Fibroblast of the aortic adventitia (primary cell): ENCODE results near the gene FAM221B. TPM values are rescaled to one million over a fixed set of nuclear protein-coding genes. Genes with fewer than 3 reads are reported as not detected.
A peak's percentile ranks its signal among the peaks of the same experiment; 100 is the strongest.

Source experiments
- DNase-seq: peaks from one replicate; pipeline ENCODE4 v3.0.0-alpha.2; 2010; ENCODE audit warnings: low read depth
- H3K4me3 ChIP-seq: 2 replicates; pipeline ENCODE4 v1.5.1; 2011; ENCODE audit warnings: low read depth, mild to moderate bottlenecking, control low read depth, low read length, moderate library complexity
- total RNA-seq: library from RNA; depleted of rRNA; stranded (reverse); fragments of >200 nt; gene quantifications from 2 replicates; pipeline ENCODE4 v1.2.3, GENCODE V29; 2012; ENCODE audit warnings: low replicate concordance
- TF ChIP-seq, protein P1 (sequence below): IDR thresholded peaks from 2 replicates; pipeline ENCODE4 v1.5.1; 2011; ENCODE audit warnings: mild to moderate bottlenecking, low read length, control low read depth, inconsistent platforms; ENCODE audit not compliant: insufficient read depth

The FAM221B gene
- total RNA-seq, 1 donor = not detected

DNA sequence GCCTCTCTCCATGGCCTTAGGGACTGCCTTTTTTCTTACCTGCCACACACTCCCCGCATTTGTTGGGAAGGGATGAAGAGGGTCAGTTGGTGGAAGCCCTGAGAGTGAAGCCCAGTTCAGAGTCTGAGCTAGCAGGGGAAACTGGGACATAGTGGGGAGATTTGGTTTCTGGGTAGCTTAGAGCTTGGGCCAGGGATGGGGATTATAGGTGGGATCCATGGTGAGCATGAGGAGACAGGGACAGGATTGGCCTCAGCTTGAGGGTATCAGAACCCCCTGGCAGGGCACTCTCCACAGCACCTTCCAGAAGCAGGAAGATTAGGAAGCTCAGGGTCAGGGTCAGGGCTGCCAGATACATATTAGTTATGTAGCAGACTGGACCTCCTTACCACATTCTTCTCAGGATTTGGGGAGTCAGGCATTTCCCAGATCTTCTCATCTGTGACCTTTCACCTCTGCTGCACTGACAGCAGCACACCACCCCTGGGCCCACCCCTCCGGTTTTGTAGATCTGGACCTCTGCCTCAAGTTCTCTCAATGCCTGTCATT is 23.8 kb upstream of the FAM221B start:
- no peak overlapping the region for H3K4me3 ChIP-seq
- TF ChIP-seq, protein P1, sequence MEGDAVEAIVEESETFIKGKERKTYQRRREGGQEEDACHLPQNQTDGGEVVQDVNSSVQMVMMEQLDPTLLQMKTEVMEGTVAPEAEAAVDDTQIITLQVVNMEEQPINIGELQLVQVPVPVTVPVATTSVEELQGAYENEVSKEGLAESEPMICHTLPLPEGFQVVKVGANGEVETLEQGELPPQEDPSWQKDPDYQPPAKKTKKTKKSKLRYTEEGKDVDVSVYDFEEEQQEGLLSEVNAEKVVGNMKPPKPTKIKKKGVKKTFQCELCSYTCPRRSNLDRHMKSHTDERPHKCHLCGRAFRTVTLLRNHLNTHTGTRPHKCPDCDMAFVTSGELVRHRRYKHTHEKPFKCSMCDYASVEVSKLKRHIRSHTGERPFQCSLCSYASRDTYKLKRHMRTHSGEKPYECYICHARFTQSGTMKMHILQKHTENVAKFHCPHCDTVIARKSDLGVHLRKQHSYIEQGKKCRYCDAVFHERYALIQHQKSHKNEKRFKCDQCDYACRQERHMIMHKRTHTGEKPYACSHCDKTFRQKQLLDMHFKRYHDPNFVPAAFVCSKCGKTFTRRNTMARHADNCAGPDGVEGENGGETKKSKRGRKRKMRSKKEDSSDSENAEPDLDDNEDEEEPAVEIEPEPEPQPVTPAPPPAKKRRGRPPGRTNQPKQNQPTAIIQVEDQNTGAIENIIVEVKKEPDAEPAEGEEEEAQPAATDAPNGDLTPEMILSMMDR = no peak
- DNase-seq = no peak

DNA sequence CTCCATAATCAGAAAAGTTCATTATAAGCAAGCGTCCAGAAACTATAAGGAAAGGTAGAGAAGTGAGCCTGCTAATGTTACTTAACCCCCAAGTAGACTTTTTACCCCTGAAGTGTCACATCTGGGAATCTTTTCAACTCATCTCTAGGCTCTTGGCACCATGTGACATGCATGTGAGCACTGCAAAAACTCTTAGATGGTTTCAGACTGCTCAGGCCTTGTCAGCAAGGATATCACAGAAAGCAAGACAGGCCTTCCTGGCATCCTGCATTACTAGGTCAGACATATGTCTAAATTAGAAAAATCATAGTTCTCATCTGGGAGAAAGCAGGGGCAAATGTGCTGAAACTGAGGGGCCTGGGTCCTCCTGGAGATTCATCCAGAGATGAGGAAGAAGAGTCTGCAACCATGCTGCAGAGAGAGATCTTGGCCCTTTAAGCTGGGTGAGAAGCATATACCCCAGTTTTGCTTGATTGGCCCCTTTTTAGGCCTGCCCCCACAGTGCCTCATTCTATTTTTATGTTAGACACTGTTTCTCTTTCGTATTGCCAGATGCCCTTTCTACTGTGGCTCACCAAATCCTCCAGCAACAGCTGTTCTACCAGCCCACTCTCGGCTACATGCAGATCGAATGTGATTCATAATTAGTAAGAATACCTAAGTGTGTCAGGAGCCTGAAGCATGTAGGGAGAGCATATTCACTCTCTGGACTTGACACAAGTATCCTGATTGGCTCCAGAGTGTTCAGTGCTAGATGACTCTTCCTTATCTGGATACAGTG is 19.4 kb upstream of the FAM221B start:
- TF ChIP-seq, protein P1 = no peak
- H3K4me3 ChIP-seq = no peak overlapping the region
- DNase-seq = peak; percentile 78

DNA sequence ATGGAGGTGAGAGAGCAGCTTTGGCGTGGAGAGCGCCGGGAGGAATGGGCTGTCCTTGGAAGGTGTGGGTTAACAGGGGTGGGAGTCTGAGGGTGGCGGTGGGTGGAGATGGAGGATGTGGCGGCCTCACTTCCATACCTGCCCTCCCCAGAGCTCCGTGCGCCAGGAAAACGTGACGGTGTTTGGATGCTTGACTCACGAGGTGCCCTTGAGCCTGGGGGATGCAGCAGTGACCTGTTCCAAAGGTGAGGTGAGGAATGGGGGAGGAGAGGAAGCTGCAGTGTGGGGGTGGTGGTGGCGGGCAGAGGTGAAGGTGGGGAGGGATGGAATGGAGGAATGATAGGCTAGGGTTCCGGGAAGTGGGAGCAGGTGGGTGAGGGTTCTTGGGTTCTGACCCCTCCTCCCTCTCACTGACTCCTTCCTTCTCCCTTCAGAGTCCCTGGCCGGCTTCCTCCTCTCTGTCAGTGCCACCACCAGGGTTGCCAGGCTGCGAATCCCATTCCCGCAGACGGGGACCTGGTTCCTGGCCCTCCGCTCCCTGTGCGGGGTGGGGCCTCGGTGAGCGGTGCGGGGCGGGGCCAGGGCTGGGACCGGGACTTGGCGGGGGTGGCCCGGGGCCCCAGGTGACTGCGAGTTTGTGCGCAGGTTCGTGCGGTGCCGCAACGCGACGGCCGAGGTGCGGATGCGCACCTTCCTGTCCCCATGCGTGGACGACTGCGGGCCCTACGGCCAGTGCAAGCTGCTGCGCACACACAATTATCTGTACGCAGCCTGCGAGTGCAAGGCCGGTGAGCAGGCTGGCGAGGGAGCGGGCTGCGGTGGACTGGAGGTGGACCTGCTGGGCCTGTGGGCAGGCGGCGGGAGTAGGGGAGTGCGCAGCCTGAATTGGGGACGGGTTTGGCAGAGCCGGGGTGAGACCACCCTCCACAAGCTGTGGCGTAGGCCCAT is 17.6 kb upstream of the FAM221B start:
- no peak overlapping the region for H3K4me3 ChIP-seq
- no peak for DNase-seq
- TF ChIP-seq, protein P1 = no peak

DNA sequence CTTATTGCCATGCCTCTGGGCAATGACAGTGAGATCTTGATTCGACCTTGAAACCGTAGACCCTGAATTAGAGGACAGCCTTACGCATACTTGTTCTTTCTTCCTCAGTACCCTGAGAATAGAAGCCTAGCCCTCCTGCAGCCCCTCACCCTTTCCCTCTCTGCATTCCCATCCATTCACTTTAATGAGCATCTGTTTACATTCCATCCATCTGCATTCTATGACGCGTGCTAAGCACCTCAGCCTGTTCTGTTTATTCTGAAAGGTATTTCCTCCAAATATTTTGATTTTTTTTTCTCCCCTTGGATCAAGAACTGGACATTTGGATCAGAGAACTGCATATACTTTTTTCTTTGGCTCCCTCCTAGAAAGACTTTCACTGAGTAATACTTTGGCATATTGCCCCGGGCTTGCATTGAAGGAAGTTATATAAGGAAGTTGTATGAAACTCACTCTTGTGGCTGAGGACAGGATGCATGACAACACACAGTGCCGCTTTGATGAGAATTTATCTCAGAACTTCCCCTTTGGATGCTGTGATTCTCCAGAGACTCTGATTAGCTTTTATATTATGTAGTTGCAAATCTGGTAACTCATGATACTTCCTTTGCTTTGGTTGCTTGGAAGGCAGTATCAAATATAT is 16.2 kb upstream of the FAM221B start:
- no peak overlapping the region for H3K4me3 ChIP-seq
- DNase-seq = peak; percentile 98
- TF ChIP-seq, protein P1 = no peak

DNA sequence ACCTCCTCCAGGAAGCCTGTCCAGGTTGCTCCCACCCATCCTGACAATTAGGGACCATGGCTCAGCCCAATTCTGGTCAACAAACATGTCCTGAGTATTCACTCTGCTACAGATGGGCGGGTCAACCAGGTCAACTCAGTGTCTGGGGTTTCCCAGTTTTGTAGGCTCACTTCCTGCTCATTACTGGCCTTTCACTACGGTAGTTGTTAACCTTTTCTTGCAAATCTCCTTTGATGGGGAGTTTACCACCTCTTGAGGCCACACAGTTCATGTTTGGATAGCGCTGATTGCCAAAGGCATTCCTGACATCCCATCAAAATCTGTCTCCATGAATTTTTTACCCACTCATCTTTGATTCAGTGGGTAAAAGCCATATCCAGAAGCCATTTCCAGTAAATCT is 14.3 kb upstream of the FAM221B start:
- TF ChIP-seq, protein P1 = no peak
- no peak overlapping the region for H3K4me3 ChIP-seq
- DNase-seq = no peak

DNA sequence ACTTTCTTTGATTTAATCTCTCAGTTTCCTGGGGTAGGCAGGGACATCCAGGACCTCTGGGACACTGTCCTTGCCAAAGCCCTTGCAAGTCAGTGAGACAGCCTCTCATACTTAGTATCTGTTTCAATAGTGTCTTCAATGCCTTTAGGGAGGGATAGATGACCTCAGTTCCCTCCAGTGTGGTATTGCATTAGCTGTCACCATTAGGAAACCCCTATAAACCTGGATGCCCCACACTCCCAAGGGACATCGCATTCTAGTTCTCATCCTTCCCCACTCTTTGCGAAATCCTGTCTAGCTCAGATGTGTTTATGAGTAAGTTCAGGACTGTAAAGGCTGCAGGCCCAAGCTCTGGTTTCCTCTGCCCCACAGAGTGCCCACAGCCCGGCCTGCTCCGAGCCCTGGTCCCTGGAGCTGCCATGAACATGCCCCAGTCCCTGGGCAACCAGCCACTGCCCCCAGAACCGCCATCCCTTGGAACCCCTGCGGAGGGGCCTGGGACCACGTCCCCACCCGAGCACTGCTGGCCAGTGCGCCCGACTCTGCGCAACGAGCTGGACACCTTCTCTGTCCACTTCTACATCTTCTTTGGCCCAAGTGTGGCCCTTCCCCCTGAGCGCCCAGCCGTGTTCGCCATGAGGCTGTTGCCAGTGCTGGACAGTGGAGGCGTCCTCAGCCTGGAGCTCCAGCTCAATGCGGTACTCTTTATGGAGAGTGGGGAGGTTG is 13.7 kb upstream of the FAM221B start:
- TF ChIP-seq, protein P1 = no peak
- no peak overlapping the region for H3K4me3 ChIP-seq
- no peak for DNase-seq
